Mesothelial cell of epicardium (in vitro differentiated cells): Measurements from ENCODE around the gene RAB26. TPM values are rescaled to one million over a fixed set of nuclear protein-coding genes. Genes with fewer than 3 reads are reported as not detected.
"Not testable (repeated sequence)": the region's sequence is repeated elsewhere in the genome, so short reads cannot be mapped to it uniquely, and the experiment has no call there.

Source experiments
- DNase-seq, 2 experiments: peaks; one replicate each; pipeline ENCODE4 v3.0.0; 2021; ENCODE audit warnings: low spot score in 2 of 2; ENCODE audit not compliant: unreplicated experiment in 2 of 2
- H3K27ac Mint-ChIP-seq: 2 replicates; pipeline ENCODE4 v1.8.0; 2021; ENCODE audit warnings: mixed read lengths
- H3K27me3 Mint-ChIP-seq: 2 replicates; pipeline ENCODE4 v1.8.0; 2021; ENCODE audit warnings: low read depth, mixed read lengths
- H3K36me3 Mint-ChIP-seq: 2 replicates; pipeline ENCODE4 v1.8.0; 2021; ENCODE audit warnings: mixed read lengths
- H3K4me1 Mint-ChIP-seq: 2 replicates; pipeline ENCODE4 v1.8.0; 2021; ENCODE audit warnings: mixed read lengths
- H3K4me3 Mint-ChIP-seq: 2 replicates; pipeline ENCODE4 v1.8.0; 2021; ENCODE audit warnings: mild to moderate bottlenecking, moderate library complexity, mixed read lengths
- H3K9me3 Mint-ChIP-seq: 2 replicates; pipeline ENCODE4 v1.8.0; 2021; ENCODE audit warnings: mixed read lengths
- total RNA-seq: library from RNA; stranded (reverse); gene quantifications from 3 replicates; pipeline ENCODE4 v1.2.1, GENCODE V29; 2021
- TF ChIP-seq, protein P1 (sequence below): fragments of 200-600 bp; sonication (generic); IDR thresholded peaks from one replicate; pipeline ENCODE4 v1.5.0; 2021; ENCODE audit warnings: antibody characterized with exemption; ENCODE audit not compliant: unreplicated experiment

Gene RAB26
- total RNA-seq, 1 donor from 2014 or later, result 1.5 TPM

- H3K4me3 Mint-ChIP-seq, H3K27ac Mint-ChIP-seq, H3K9me3 Mint-ChIP-seq, H3K27me3 Mint-ChIP-seq, DNase-seq, H3K36me3 Mint-ChIP-seq, H3K4me1 Mint-ChIP-seq: not testable (repeated sequence)
Measured at GRCh38 chr16:2109872-2110271, 38.6 kb upstream of the RAB26 start.

DNA sequence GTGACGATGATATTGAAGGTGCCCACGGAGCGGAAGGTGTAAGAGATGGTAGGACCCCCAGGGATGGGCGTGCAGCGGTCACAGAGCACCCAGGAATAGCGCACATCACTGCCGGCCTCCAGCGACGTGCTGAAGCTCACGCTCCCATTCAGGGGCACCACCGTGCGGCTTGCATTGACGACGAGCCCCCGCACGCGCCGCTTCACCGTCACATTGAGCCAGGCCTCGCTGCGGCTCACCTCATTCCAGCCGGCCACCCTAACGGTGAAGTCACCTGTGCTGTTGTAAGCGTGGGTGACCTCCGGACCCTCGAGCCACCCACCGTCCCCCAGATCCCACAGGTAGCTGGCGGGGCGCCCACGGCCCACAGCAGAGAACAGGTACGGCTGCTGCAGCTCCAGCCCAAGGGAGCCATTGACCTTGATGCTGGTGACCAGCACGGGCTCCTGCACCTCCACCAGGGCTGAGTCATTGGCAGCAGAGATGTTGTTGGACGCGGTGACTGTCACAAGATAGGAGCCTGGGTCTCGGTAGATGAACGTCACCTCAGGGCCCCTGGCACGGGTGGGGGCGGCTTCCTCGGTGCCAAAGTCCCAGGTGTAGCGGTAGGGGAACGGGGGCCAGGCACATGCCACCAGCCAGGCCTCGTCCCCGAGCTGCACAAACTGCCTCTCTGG lies 38.0 kb upstream of the RAB26 start:
- H3K9me3 Mint-ChIP-seq, H3K4me1 Mint-ChIP-seq, H3K27ac Mint-ChIP-seq, H3K4me3 Mint-ChIP-seq, H3K27me3 Mint-ChIP-seq, DNase-seq, H3K36me3 Mint-ChIP-seq: not testable (repeated sequence)

- H3K36me3 Mint-ChIP-seq, H3K27ac Mint-ChIP-seq, H3K4me1 Mint-ChIP-seq, H3K4me3 Mint-ChIP-seq, H3K27me3 Mint-ChIP-seq, DNase-seq, H3K9me3 Mint-ChIP-seq: not testable (repeated sequence)
Measured at GRCh38 chr16:2111009-2111353, 37.4 kb upstream of the RAB26 start.

DNA sequence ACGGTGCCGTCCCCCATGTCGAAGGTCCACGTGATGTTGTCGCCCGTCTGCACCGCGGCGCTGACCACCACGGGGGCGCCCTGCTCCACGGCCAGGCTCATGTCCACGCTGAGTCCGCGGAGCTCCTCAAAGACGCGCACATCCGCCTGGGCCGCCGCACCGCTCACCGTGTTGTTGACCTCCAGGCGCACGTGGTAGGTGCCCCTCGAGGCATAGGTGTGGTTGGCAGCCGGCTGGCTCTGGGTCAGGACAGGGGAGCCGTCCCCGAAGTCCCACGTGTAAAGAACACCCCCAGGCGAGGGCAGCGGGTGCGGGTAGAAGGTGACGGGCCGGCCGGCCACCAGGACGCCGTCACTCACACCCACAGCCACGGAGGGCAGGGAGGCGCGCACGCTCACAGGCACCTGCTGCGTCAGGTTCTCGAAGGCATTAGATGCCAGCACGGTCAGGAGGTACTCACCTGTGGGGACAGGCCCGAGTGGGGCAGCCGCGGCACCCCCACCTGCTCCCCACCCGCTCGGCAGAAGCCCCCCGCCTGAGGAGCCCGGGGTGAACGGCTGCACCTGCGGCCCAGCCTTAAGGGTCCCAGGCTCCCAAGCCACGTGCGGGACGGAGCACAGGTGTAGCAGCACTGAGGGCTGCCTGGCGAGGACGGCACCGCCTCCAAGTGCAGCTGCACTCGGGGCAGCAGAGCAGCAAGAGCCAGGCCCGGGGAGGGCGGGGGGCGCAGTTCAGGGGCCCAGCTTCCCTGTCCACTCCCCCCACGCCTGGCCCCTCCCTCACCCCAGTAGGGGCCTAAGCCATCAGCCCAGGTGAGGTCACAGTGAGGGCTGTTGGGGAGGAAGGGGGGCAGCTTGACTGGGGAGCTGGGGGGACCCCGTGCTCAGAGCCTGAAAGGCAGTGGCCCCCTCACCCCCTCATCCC lies 36.8 kb upstream of the RAB26 start:
- not testable (repeated sequence) for DNase-seq, H3K9me3 Mint-ChIP-seq, H3K27me3 Mint-ChIP-seq, H3K27ac Mint-ChIP-seq, H3K36me3 Mint-ChIP-seq, H3K4me1 Mint-ChIP-seq, H3K4me3 Mint-ChIP-seq

DNA sequence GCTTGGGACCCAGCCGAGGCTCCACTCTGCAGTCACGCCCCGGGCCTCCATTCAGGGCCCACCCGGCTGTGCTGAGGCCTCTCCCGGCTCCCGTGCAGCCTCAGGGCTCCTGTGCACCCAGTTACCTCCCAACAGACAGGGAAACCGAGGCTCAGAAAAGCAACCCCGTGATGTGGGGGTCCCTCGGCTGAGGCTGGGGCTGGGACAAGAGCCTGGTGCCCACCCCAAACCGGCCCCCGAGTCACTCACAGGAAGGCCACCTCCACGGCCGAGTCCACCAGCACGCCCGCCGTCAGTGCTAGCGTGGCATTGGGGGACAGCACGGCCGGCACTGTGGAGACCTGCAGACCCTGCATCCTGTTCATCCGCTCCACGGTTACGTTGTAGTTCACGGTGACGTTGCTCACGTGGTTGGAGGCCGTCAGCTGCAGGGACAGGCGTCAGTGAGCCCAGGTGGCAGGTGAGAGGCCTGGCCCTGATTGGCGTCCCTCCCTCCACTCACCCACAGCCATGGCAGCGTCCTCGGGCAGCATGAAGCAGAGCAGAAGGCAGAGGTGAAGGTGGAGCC lies 35.8 kb upstream of the RAB26 start:
- not testable (repeated sequence) for H3K4me3 Mint-ChIP-seq, H3K27me3 Mint-ChIP-seq, H3K36me3 Mint-ChIP-seq, H3K4me1 Mint-ChIP-seq, H3K27ac Mint-ChIP-seq, H3K9me3 Mint-ChIP-seq, DNase-seq

DNA sequence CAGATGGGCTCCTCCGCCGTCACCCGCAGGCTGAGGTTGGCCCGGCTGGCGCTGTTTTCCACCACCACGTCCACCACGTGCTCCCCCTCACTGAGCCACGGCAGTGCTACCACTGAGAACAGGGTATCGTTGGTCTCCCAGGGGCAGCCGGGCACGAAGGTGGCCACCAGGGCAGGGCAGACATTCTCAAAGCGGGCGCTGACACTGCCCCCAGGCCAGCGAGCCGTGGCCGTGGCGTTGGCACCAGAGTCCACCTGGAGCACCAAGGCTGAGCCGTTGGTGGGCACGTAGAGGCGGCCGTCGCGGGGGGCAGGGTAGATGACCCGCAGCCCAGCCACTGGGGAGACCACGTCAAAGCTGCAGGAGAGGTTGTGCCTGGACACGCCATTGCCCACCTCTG lies 34.2 kb upstream of the RAB26 start:
- not testable (repeated sequence) for H3K36me3 Mint-ChIP-seq, H3K27me3 Mint-ChIP-seq, DNase-seq, H3K9me3 Mint-ChIP-seq, H3K4me1 Mint-ChIP-seq, H3K4me3 Mint-ChIP-seq, H3K27ac Mint-ChIP-seq

DNA sequence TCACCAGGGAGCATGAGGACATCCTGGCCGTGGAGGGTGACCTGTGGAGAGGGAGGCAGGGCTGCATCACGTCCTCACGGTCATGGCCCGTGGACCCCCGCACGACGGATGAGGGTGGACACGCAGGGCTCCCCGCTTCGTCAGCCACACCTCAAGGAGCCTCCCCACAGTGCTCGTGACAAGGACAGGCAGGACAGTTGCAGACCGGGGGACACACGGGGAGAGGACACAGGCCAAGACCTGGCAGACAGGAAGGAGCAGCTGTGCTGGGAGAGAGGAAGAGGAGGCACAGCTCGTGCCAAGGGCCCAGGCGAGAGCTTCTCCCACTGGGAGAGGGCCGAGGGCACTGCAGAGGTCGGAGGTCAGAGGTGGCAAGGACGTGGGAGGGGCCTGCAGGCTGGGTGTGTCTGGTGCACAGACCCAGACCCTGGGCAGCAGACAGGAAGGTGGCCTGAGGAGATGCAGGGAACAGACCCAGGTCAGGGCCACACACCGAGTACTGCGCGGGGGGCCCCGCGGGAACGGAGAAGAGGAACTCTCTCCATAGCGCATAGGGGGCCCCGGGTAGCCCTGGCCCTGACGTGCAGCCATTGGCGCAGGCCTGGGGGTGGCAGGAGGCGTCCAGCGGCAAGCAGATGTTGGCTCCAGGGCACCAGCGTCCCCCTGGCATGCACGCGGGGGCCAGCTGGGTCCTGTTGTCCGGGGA lies 33.4 kb upstream of the RAB26 start:
- not testable (repeated sequence) for H3K27ac Mint-ChIP-seq, H3K4me1 Mint-ChIP-seq, H3K9me3 Mint-ChIP-seq, H3K27me3 Mint-ChIP-seq, H3K36me3 Mint-ChIP-seq, H3K4me3 Mint-ChIP-seq, DNase-seq

DNA sequence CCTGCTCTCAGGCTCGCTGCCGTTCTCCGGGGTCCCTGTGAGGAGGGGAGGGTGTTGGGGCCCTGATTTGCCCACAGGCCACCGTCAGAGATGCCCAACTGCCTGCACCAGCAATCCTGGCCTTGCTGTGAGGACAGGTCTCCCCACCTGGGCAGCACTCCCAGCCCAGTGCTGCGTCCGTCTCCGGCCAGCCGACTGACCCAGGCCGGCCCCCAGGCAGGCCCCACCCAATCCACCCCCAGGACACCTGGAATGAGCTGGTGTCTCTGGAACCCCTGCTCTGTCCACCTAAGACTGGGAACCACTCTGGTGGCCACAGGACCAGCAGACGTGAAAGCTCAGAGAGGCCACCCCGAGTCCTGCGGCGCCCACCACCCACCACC lies 32.8 kb upstream of the RAB26 start:
- TF ChIP-seq, protein P1, sequence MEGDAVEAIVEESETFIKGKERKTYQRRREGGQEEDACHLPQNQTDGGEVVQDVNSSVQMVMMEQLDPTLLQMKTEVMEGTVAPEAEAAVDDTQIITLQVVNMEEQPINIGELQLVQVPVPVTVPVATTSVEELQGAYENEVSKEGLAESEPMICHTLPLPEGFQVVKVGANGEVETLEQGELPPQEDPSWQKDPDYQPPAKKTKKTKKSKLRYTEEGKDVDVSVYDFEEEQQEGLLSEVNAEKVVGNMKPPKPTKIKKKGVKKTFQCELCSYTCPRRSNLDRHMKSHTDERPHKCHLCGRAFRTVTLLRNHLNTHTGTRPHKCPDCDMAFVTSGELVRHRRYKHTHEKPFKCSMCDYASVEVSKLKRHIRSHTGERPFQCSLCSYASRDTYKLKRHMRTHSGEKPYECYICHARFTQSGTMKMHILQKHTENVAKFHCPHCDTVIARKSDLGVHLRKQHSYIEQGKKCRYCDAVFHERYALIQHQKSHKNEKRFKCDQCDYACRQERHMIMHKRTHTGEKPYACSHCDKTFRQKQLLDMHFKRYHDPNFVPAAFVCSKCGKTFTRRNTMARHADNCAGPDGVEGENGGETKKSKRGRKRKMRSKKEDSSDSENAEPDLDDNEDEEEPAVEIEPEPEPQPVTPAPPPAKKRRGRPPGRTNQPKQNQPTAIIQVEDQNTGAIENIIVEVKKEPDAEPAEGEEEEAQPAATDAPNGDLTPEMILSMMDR, result no peak
- Mint-ChIP-seq H3K36me3 (no peaks in the 10 kb centered on the region), H3K9me3 (no peaks in the 10 kb centered on the region), H3K4me1 (no peaks in the 10 kb centered on the region), H3K27ac (no peak overlapping the region), H3K27me3 (no peaks in the 10 kb centered on the region), H3K4me3 (no peak overlapping the region)
- no peak for DNase-seq

- not testable (repeated sequence) for H3K27ac Mint-ChIP-seq, H3K4me3 Mint-ChIP-seq, H3K27me3 Mint-ChIP-seq, H3K36me3 Mint-ChIP-seq, DNase-seq, H3K9me3 Mint-ChIP-seq, H3K4me1 Mint-ChIP-seq
Measured at GRCh38 chr16:2116428-2116827, 32.0 kb upstream of the RAB26 start.

- H3K9me3 Mint-ChIP-seq, H3K4me3 Mint-ChIP-seq, H3K4me1 Mint-ChIP-seq, DNase-seq, H3K36me3 Mint-ChIP-seq, H3K27ac Mint-ChIP-seq, H3K27me3 Mint-ChIP-seq: not testable (repeated sequence)
Measured at GRCh38 chr16:2117341-2117740, 31.1 kb upstream of the RAB26 start.

- H3K4me3 Mint-ChIP-seq, result not testable (repeated sequence)
Measured at GRCh38 chr16:2117960-2118722, 30.3 kb upstream of the RAB26 start.

DNA sequence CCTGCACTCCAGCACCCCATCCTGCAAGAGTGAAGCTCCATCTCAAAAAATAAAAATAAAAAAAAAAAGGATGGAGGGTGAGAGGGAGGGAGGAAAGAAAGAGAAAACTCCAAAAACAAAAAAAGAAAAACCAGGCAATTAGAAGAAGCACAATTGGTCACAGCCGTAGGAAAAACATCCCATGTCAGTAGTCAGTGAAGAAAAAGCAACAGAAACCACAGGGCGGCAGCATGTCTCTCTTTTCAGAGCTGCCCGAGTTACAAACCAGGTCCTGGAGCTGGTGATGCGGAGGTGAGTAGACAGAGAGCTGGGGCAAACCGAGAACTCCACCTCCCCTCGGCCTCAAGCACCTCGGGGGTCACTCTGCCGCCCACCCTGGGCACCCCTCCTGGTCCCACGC lies 27.1 kb upstream of the RAB26 start:
- DNase-seq, H3K9me3 Mint-ChIP-seq, H3K27ac Mint-ChIP-seq, H3K27me3 Mint-ChIP-seq, H3K4me3 Mint-ChIP-seq, H3K36me3 Mint-ChIP-seq: not testable (repeated sequence)
- peaks cover 11% of the 10 kb centered on the region for H3K4me1 Mint-ChIP-seq

More at GRCh38 chr16:2117960-2118722, 30.3 kb upstream of the RAB26 start:
- not testable (repeated sequence) for H3K27me3 Mint-ChIP-seq, H3K9me3 Mint-ChIP-seq, H3K27ac Mint-ChIP-seq, H3K36me3 Mint-ChIP-seq, DNase-seq, H3K4me1 Mint-ChIP-seq
